Kidney (tissue), 14 donors: ENCODE results near the gene THBS2. TPM values are rescaled to one million over a fixed set of nuclear protein-coding genes. Genes with fewer than 3 reads are reported as not detected.
"Not testable (repeated sequence)": the region's sequence is repeated elsewhere in the genome, so short reads cannot be mapped to it uniquely, and the experiment has no call there.

Experiments
- DNase-seq, 5 donors: peaks; one replicate each; pipeline ENCODE4 v3.0.0-alpha.2; 2013 to 2020
- FAIRE-seq: peaks from 2 replicates; lab custom pipeline; 2012; peaks lifted over from hg19 to GRCh38; lab: Jason Lieb, UNC
- H3K27ac ChIP-seq, 2 donors: one replicate each; pipeline ENCODE4 v1.7.0; 2013; ENCODE audit warnings: low read depth in 2 of 2, low read length in 2 of 2, inconsistent platforms in 1 of 2
- H3K27me3 ChIP-seq: one replicate; pipeline ENCODE4 v1.7.1; 2013; ENCODE audit warnings: low read length, inconsistent platforms; ENCODE audit not compliant: control insufficient read depth, insufficient read depth
- H3K36me3 ChIP-seq, 3 donors: one replicate each; pipeline versions ENCODE4 v1.7.0 to v1.7.1; 2013; ENCODE audit warnings: low read length in 3 of 3, control low read depth in 1 of 3, inconsistent platforms in 1 of 3; ENCODE audit not compliant: insufficient read depth in 3 of 3, control insufficient read depth in 2 of 3
- H3K4me1 ChIP-seq, 3 donors: one replicate each; pipeline versions ENCODE4 v1.7.0 to v1.7.1; 2013; ENCODE audit warnings: low read length in 3 of 3, inconsistent platforms in 1 of 3, low read depth in 1 of 3; ENCODE audit not compliant: control insufficient read depth in 2 of 3, insufficient read depth in 2 of 3
- H3K4me3 ChIP-seq, 3 donors: one replicate each; pipeline versions ENCODE4 v1.7.0 to v1.8.1; 2013; ENCODE audit warnings: low read length in 3 of 3, control low read depth in 1 of 3, inconsistent platforms in 1 of 3
- H3K9ac ChIP-seq, 3 donors: one replicate each; pipeline versions ENCODE4 v1.7.0 to v1.7.1; 2013; ENCODE audit warnings: low read length in 3 of 3, control low read depth in 1 of 3, inconsistent platforms in 1 of 3
- H3K9me3 ChIP-seq, 3 donors: one replicate each; pipeline versions ENCODE4 v1.7.0 to v1.7.1; 2013; ENCODE audit warnings: low read length in 3 of 3, control low read depth in 1 of 3, inconsistent platforms in 1 of 3; ENCODE audit not compliant: control insufficient read depth in 2 of 3, insufficient read depth in 1 of 3
- intact Hi-C: fragments of 100-400 bp; cut with DNase I; formaldehyde crosslinking; loops from one replicate; pipeline ENCODE4 v1.11.1; 2022
- polyA plus RNA-seq: library from polyadenylated mRNA; stranded (reverse); fragments of 350-450 nt; fragmentation: Illumina TruSeq; extraction: RNeasy Lipid Tissue Mini Kit (QIAGEN cat#74804); gene quantifications from one replicate; pipeline ENCODE4 v1.2.3, GENCODE V29; 2014; ENCODE audit warnings: low read depth, low replicate concordance; ENCODE audit not compliant: insufficient read depth
- total RNA-seq: library from RNA; stranded (reverse); fragmentation: NEBNext Ultra II Directional; extraction: Animal tissue kit (Norgen Biotek cat#: 25700); gene quantifications from one replicate; pipeline ENCODE4 v1.2.1, GENCODE V29; 2021
- TF ChIP-seq, protein P1 (sequence below): IDR thresholded peaks from 3 replicates; pipeline ENCODE4 v1.5.1; 2012; ENCODE audit warnings: mild to moderate bottlenecking, moderate library complexity, borderline replicate concordance; ENCODE audit not compliant: insufficient read depth; ENCODE audit errors: extremely low read depth
- donor health status: control.
- donor health status: control.
- donor health status: control.
- donor health status: control.
- donor health status: control.
- donor health status: DM: yes; HTN: yes; CAD: no.
- donor health status: Normal renal cell carcinoma (clear cell type).

The THBS2 gene
- total and polyA plus RNA-seq, 2 donors from 2014 or later: 2.7 to 33.4 TPM

- no peaks in the 10 kb centered on the region for H3K27me3 ChIP-seq
- no peaks in the 10 kb centered on the region for H3K4me1 ChIP-seq
- H3K9ac ChIP-seq: no peak overlapping the region
- DNase-seq (no peak), FAIRE-seq (no peak)
- intact Hi-C loops: no loop called here
- H3K36me3 ChIP-seq: no peaks in the 10 kb centered on the region
- H3K4me3 ChIP-seq: no peak overlapping the region
- no peaks in the 10 kb centered on the region for H3K9me3 ChIP-seq
- TF ChIP-seq, protein P1, sequence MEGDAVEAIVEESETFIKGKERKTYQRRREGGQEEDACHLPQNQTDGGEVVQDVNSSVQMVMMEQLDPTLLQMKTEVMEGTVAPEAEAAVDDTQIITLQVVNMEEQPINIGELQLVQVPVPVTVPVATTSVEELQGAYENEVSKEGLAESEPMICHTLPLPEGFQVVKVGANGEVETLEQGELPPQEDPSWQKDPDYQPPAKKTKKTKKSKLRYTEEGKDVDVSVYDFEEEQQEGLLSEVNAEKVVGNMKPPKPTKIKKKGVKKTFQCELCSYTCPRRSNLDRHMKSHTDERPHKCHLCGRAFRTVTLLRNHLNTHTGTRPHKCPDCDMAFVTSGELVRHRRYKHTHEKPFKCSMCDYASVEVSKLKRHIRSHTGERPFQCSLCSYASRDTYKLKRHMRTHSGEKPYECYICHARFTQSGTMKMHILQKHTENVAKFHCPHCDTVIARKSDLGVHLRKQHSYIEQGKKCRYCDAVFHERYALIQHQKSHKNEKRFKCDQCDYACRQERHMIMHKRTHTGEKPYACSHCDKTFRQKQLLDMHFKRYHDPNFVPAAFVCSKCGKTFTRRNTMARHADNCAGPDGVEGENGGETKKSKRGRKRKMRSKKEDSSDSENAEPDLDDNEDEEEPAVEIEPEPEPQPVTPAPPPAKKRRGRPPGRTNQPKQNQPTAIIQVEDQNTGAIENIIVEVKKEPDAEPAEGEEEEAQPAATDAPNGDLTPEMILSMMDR: no peak
- no peak overlapping the region for H3K27ac ChIP-seq
Measured at GRCh38 chr6:169200893-169201514, 52.6 kb downstream of the THBS2 start.

DNA sequence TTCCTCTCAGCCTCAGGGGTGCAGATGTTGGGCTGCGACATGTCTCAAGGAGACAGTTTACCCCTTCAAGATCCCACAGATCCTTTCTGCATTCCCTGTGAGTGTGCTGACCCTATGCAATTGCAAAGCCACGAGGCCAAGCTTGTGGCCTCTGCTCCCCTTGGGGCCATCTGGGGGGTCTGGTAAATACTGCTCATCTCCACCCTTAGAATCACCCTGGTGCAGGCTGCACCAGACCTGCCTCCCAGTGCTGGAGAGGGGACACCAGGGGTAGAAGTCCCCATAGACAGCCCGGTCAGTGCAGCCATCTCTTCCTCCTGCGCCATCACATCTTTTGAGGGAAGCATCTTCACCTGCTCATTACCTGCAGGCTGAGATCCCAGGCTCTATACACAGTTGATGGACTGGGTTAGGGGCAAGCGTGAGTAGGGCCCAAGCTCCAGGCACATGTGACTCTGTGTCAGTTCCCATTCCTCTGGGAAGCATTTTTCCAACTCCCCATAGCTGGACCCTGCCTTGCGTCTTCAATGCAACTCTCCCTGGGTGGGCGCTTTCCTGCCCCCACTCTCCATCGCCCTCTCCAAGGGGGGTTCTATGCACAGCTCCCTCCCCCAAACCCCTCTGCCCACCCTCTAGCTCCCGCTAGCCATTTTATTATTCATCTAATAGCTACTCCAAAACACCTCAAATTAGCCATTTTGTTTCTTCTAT lies 53.9 kb downstream of the THBS2 start:
- TF ChIP-seq, protein P1: no peak
- H3K27ac ChIP-seq: no peak overlapping the region
- no peaks in the 10 kb centered on the region for H3K27me3 ChIP-seq
- H3K4me1 ChIP-seq: peaks cover 0 to under 1% (median 0%) of the 10 kb centered on the region in 3 donors
- no peak for DNase-seq
- H3K36me3 ChIP-seq: no peaks in the 10 kb centered on the region
- no peak overlapping the region for H3K4me3 ChIP-seq
- H3K9ac ChIP-seq: no peak overlapping the region
- no peaks in the 10 kb centered on the region for H3K9me3 ChIP-seq
- FAIRE-seq: no peak
- intact Hi-C loops: no loop called here

- TF ChIP-seq, protein P1: no peak
- no peaks in the 10 kb centered on the region for H3K9me3 ChIP-seq
- intact Hi-C loops: no loop called here
- H3K4me3 ChIP-seq: no peak overlapping the region
- peaks cover 0 to 5% (median 0%) of the 10 kb centered on the region in 3 donors for H3K4me1 ChIP-seq
- H3K27me3 ChIP-seq: no peaks in the 10 kb centered on the region
- no peaks in the 10 kb centered on the region for H3K36me3 ChIP-seq
- DNase-seq (no peak), FAIRE-seq (no peak)
- no peak overlapping the region for H3K27ac ChIP-seq
- no peak overlapping the region for H3K9ac ChIP-seq
Measured at GRCh38 chr6:169198885-169199284, 54.8 kb downstream of the THBS2 start.

- intact Hi-C loops, H3K36me3 ChIP-seq, FAIRE-seq: not testable (repeated sequence)
Measured at GRCh38 chr6:169197929-169198328, 55.7 kb downstream of the THBS2 start.

GRCh38 chr6:169196279-169196678 lies 57.4 kb downstream of the THBS2 start:
- H3K4me3 ChIP-seq, intact Hi-C loops, FAIRE-seq, DNase-seq, H3K36me3 ChIP-seq, H3K9me3 ChIP-seq, H3K4me1 ChIP-seq, H3K9ac ChIP-seq, H3K27me3 ChIP-seq, H3K27ac ChIP-seq: not testable (repeated sequence)

More at GRCh38 chr6:169197929-169198328, 55.7 kb downstream of the THBS2 start:
- not testable (repeated sequence) for H3K27ac ChIP-seq, H3K4me1 ChIP-seq, H3K27me3 ChIP-seq, DNase-seq, H3K9me3 ChIP-seq, H3K4me3 ChIP-seq, H3K9ac ChIP-seq
